SU-DHL-6 (cell line): Measurements from ENCODE around the gene IL17B.

Experiments
- H2AFZ ChIP-seq: fragments of 200-600 bp; sonication (generic); 2 replicates; pipeline ENCODE4 v1.6.1; 2014; ENCODE audit warnings: low read depth, mild to moderate bottlenecking, moderate library complexity, mixed read lengths, antibody characterized with exemption, low read length; ENCODE audit not compliant: severe bottlenecking
- H3F3A ChIP-seq: fragments of 200-600 bp; shearing (Covaris generic); 2 replicates; pipeline ENCODE4 v1.6.0; 2016; ENCODE audit warnings: antibody characterized with exemption, mild to moderate bottlenecking; ENCODE audit not compliant: insufficient read depth
- H3K27ac ChIP-seq: fragments of 200-600 bp; sonication (generic); 2 replicates; pipeline ENCODE4 v1.5.1; 2016; ENCODE audit warnings: low read depth, mild to moderate bottlenecking, low read length, moderate library complexity, mixed read lengths
- H3K27me3 ChIP-seq: fragments of 200-600 bp; sonication (generic), shearing (Covaris generic); 2 replicates; pipeline ENCODE4 v1.6.0; 2014; ENCODE audit warnings: mild to moderate bottlenecking, low read length
- H3K36me3 ChIP-seq: fragments of 200-600 bp; sonication (generic); 2 replicates; pipeline ENCODE4 v1.6.1; 2014; ENCODE audit warnings: mild to moderate bottlenecking, low read length, mixed read lengths
- H3K4me2 ChIP-seq: fragments of 300-600, 200-600 bp; shearing (Covaris generic), sonication (generic); 2 replicates; pipeline ENCODE4 v1.6.0; 2014; ENCODE audit warnings: low read length, low read depth, mild to moderate bottlenecking; ENCODE audit not compliant: poor library complexity, severe bottlenecking
- H3K4me3 ChIP-seq: fragments of 200-600 bp; sonication (generic); 2 replicates; pipeline ENCODE4 v1.5.1; 2014; ENCODE audit warnings: antibody characterized with exemption, low read length, mild to moderate bottlenecking, mixed read lengths; ENCODE audit not compliant: insufficient read depth, poor library complexity, severe bottlenecking
- H3K79me2 ChIP-seq: fragments of 200-600 bp; sonication (generic); 2 replicates; pipeline ENCODE4 v1.6.1; 2014; ENCODE audit warnings: mild to moderate bottlenecking, low read length, moderate library complexity; ENCODE audit not compliant: insufficient read depth
- H3K9ac ChIP-seq: fragments of 200-600 bp; sonication (generic); 2 replicates; pipeline ENCODE4 v1.7.0; 2014; ENCODE audit warnings: mild to moderate bottlenecking, low read length
- H3K9me2 ChIP-seq: fragments of 200-600 bp; sonication (generic); replicated peaks from 2 replicates; pipeline ENCODE4 v1.6.1; 2014; ENCODE audit warnings: low read length; ENCODE audit not compliant: insufficient read depth
- H3K9me3 ChIP-seq: fragments of 200-600 bp; sonication (generic); 2 replicates; pipeline ENCODE4 v1.6.1; 2014; ENCODE audit warnings: low read length, mixed read lengths; ENCODE audit not compliant: insufficient read depth
- H4K20me1 ChIP-seq: fragments of 200-600 bp; sonication (generic); 2 replicates; pipeline ENCODE4 v1.6.1; 2014; ENCODE audit warnings: low read depth, mild to moderate bottlenecking, antibody characterized with exemption, low read length, moderate library complexity, mixed read lengths
- CTCF ChIP-seq: fragments of 200-600 bp; sonication (generic); IDR thresholded peaks from one replicate; pipeline ENCODE4 v1.5.1; 2017; ENCODE audit warnings: antibody characterized with exemption, mild to moderate bottlenecking, low read length, moderate library complexity; ENCODE audit not compliant: insufficient read depth, poor library complexity, severe bottlenecking
- EZH2phosphoT487 ChIP-seq: fragments of 200-600 bp; sonication (generic), shearing (Covaris generic); conservative IDR thresholded peaks from 2 replicates; pipeline ENCODE4 v1.6.1; 2018; ENCODE audit warnings: mild to moderate bottlenecking, antibody characterized with exemption, low read length, moderate library complexity, mixed read lengths

The IL17B gene, protein sequence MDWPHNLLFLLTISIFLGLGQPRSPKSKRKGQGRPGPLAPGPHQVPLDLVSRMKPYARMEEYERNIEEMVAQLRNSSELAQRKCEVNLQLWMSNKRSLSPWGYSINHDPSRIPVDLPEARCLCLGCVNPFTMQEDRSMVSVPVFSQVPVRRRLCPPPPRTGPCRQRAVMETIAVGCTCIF

DNA sequence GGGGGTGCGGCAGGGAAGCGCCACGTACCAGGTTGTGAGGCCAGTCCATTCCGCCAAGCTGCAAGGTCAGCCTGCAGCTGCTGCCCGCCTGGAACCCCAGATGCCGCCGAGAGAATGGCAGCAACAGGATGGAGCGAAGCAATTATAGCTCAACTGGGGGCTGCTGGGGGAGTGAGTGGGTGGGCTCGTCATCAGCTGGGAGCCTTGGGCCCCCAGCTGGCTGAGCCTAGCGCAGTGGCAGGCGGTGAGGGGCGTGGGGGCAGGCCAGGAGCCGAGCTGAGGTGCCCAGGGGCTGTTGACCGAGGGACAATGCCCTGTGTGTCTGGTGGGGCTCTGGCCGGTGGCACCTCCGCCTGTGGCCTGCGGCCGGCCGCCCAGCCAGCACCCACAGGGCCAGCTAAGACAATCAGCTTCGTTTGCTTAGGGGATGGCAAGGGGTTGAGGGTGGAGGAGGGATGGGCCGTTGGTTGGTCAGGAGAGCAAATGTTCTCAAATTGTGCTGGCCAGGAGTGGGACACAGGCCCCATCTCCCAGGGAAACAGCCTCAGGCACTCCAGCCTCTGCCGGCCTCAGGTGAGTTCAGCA lies at the start of gene IL17B:
TSS of gene IL17B (minus strand) at position 116 of the 585 bp plus-strand sequence. CDS start at position 49, 67 bp downstream.
- TF ChIP-seq CTCF (no peak), EZH2phosphoT487 (no peak)
- Histone ChIP-seq H3K27me3 (no peaks in the 10 kb centered on the region), H3K79me2 (no peaks in the 10 kb centered on the region), H2AFZ (no peak within 1 kb of the TSS), H3K9me3 (no peaks in the 10 kb centered on the region), H3K4me3 (no peak within 1 kb of the TSS), H3K9me2 (no peaks in the 10 kb centered on the region), H3F3A (no peaks in the 10 kb centered on the region), H3K27ac (no peak within 1 kb of the TSS), H3K9ac (no peak within 1 kb of the TSS), H4K20me1 (no peaks in the 10 kb centered on the region), H3K36me3 (no peaks in the 10 kb centered on the region), H3K4me2 (no peak within 1 kb of the TSS)

GRCh38 chr5:149428032-149428431 lies 48.9 kb upstream of the IL17B start:
- Histone ChIP-seq H3K27ac (no peak overlapping the region), H3K4me2 (no peak overlapping the region), H3F3A (no peaks in the 10 kb centered on the region), H3K9ac (no peak overlapping the region), H2AFZ (no peak overlapping the region), H3K79me2 (no peaks in the 10 kb centered on the region), H3K36me3 (no peaks in the 10 kb centered on the region), H4K20me1 (no peaks in the 10 kb centered on the region), H3K9me2 (no peaks in the 10 kb centered on the region), H3K9me3 (no peaks in the 10 kb centered on the region), H3K4me3 (no peak overlapping the region), H3K27me3 (no peaks in the 10 kb centered on the region)
- TF ChIP-seq CTCF (no peak), EZH2phosphoT487 (no peak)

GRCh38 chr5:149427374-149427773 lies 48.3 kb upstream of the IL17B start:
- TF ChIP-seq CTCF: no peak
- TF ChIP-seq EZH2phosphoT487: no peak
- Histone ChIP-seq H3K36me3 (no peaks in the 10 kb centered on the region), H3K9ac (no peak overlapping the region), H2AFZ (no peak overlapping the region), H3K4me2 (no peak overlapping the region), H3K27me3 (no peaks in the 10 kb centered on the region), H3K9me2 (no peaks in the 10 kb centered on the region), H3K4me3 (no peak overlapping the region), H3K79me2 (no peaks in the 10 kb centered on the region), H3F3A (no peaks in the 10 kb centered on the region), H3K9me3 (no peaks in the 10 kb centered on the region), H4K20me1 (no peaks in the 10 kb centered on the region), H3K27ac (no peak overlapping the region)
